Mesenteric fat pad (tissue), 1 donor: ENCODE data around the gene EYS. TPM values are rescaled to one million over a fixed set of nuclear protein-coding genes. Genes with fewer than 3 reads are reported as not detected.

Experiments
- DNase-seq: peaks from one replicate; pipeline ENCODE4 v3.0.0-alpha.2; 2020; ENCODE audit warnings: low spot score
- total RNA-seq: library from RNA; stranded (reverse); fragmentation: NEBNext Ultra II Directional; extraction: Animal tissue kit (Norgen Biotek cat#: 25700); gene quantifications from one replicate; pipeline ENCODE4 v1.2.1, GENCODE V29; 2021
- donor health status: DM: yes; HTN: yes; CAD: no.

EYS gene
- total RNA-seq, 1 donor from 2014 or later: 0.48 TPM

DNA sequence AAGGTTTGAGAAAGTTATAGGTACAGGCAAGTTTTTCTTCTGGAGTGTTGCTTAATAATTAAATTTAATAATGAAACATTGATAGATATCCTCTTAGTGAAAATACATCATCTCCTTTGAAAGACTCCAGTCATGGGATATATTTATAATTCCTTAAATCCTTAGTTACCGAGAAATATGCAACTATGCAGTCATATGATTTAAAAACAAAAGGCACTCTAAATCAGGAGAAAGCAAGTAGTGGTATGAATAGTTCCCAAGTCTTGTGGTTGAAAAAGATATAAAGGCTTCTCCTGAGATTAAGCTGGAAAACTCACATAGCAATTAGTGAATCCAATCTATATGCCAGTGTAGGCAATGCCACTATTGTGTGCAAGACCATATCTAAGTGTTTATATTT, 475.4 kb downstream of the EYS start:
- no peak for DNase-seq

DNA sequence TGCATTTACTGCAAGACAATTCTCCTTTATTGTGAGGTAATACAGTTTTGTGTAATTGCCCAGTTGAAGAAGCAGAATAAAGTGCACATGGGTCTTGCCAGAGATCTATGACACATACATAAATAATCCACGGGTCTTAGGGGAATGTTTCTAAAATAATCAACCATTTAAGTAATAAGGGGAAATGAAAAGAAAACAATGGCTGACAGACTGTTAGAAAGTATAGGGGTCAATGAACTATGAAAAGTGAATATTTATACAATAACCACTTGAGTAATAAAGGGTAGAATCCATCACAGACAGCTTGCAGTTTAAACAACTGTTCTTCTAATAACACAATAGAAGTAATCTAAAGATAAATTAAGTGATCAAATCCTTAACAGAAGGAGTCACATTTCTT, 477.2 kb downstream of the EYS start:
- DNase-seq: no peak

DNA sequence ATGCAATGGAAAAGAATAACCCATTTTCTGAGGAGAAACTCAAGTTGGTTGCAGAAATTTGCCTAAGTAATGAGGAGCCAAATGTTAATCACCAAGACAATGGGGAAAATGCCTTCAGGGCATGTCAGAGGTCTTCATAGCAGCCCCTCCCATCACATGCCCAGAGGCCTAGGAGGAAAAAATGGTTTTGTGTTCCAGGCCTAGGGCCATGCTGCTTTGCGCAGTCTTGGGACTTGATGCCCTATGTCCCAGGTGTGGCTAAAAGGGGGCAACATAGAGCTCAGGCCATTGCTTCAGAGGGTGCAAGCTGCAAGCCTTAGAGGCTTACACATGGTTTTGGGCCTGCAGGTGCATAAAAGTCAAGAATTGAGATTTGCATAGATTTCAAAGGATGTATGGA, 485.9 kb downstream of the EYS start:
- DNase-seq: no peak

DNA sequence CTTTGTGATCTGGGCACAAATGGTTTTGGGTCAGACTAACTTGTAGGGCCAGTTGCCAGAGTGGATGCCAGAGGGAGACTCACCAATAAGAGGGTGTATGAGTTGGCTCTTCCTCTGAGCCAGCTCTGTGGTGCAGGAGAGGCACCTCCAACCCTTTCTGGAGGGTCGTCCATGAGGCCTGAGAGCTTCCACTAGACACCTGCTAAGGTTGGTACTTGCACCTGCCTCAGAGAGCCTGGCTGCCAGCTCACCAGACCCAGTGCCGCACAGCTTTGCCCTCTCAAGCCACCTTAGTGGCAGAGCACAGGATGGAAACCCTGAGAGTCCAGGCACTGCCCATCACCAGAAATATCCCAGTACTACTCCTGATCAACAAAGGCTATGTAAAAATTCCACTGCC, 504.3 kb downstream of the EYS start:
- no peak for DNase-seq

DNA sequence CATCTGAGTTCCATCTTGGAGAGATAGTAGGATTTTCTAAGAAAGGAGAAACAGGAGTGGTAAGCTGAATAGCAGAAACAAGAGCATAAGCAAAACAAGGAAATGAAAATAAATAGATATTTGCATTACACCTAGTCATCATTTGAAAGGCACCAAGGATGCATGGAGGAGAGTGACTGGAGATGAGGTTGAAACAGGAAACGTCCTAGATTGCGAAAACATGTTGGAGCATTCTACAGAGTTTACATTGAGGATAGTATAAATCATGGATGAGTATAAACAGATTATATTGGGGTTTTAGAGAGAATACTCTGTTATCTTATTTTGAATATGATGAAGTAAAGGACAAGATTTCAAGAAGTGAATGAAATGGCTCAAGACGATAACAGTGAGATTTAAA, 507.3 kb downstream of the EYS start:
- DNase-seq: no peak

DNA sequence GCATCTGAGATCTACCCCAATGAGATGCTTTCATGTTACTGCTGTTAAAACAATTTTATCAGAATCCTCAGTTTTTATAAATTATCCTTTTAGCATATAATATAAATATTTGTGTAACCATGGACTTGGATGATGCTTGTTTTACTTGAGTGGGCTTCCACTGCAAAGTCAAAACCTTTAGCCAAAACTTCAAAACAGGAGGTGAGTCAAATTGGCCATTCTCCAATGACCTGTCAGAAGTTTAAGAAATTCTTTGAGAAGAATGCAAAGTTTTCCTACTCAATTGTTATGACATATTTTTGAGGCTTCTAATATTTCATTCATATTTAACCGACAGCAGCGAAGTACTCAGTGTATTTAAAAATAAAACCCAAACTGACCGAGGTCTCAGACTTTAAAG, 507.9 kb downstream of the EYS start:
- no peak for DNase-seq

DNA sequence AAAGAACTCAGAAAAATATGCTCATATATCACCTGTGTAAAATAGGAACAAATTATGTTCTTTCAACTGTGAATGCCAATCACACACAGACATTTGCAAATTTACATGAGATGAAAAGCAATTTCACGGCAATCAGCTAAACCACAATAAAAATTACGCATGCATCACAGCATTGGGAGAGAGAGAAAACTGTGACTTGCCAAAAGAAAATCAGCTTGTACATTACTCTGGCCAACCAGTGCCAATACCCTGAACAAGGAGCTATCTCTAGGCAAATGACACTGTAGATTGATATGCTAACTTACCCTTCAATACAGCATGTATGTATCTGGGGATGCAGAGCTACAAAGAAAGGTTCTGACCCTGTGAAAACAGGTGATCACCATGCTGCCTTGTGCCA, 515.6 kb downstream of the EYS start:
- DNase-seq: no peak

DNA sequence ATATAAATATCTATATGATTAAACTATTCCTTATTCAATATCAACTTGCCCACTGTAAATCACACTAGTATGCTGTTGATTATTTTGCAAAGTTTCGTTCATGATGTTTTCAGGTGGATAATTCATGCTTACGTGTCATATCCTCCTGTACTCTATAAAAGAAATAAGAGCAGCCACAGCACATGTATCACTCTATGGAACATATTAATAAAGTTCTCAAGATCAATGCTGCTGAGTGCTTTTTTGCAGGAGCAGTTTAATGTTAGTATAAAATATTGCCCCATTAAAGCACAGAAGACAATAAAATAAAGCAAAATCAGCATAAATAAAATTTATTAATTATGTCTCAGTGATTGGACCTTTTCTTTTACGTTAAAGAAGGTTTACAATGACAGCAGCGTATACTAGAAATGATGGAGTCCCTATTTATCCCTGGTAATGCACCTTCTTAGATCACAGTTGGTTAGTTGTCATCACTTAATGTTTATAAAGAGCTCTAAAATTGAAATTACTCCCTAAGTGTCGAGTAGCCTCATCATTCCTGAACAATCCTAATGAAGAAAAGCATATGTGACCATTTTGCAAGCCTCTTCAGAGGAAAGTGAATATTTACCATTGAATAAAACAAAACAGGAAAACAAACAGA, 517.7 kb downstream of the EYS start:
- no peak for DNase-seq

DNA sequence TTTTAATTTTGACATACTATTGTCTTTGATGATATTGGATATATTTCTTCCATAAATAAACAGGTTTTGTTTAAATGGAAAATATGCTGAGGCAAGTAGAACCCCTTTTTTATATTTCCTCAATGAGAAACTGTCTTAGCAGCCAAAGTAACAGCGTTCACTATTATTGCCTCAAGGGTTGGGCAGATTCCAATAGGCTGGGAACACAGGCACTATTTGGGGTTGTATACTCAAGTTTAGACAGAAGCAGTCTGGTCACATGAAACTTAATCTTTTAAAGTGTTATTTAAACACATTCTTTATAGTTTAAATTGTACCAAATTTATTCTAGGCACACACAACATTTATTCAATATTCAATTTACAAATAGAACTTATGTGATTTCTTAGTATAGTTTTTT, 520.2 kb downstream of the EYS start:
- DNase-seq: no peak

DNA sequence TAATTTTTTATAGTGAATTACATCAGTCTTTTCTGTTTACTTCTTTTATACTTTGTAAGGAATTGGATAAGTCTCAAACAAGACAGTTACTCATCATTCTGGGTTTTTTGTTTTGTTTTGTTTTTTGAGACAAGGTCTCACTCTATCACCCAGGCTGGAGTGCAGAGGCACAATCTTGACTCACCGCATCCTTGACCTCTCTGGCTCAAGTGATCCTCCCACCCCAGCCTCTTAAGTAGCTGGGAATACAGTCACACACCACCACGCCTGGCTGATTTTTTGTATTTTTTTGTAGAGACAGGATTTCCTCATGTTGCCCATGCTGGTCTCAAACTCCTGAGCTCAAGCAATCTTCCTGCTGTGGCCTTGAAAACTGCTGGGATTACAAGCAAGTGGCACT, 524.3 kb downstream of the EYS start:
- no peak for DNase-seq

DNA sequence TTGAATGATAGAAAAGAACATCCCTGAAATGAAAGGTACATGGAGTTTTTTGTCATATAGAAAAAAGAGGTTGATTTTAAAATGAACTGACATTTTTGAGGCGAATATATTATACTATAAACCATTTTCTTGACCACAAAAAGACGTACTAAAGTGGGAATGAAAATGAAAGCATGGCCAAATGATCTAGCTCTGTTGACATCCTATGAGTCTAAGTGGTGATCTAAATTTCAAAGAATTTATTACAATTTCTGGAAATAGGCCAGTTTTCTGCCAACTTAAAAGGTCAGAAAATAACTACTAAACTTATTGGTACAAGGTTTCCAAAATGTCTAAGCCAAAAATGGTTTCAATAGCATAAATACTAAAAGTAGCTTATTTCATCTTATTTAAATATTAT, 536.8 kb downstream of the EYS start:
- no peak for DNase-seq

DNA sequence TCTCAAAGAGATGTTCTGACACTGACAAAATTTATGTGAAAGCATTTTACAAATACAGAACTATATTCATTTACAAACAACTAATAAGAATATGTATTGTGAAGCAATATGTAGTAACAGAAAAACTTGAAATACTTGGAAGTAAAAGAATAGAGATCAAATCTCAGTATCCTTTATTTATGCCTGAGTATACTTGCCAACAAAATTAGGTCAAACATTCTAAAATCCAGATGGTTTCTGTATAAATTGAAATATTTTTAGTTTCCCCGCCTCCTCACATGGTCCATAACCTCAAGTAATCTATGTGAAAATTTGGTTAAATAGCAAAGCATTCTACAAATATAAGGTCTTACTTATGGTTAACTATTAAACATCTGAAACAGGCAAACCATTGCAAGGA, 545.4 kb downstream of the EYS start:
- no peak for DNase-seq

DNA sequence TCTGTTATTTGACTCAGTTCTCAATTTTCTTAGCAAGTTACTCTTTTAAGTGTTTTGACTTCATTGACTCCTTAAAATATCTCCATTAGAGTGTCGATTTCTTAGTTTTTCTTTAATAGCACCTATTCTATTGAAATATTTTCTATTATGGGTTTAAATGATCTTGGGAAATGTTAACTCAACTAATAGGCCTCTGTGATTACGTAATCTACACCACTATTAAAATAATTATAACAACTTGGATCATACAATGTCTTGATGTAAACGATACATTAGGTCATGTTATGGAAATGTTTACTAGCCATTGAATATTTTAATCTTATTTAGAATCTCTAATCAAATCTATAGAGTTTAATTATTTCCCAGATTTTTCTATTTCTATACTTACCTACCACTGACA, 550.0 kb downstream of the EYS start:
- no peak for DNase-seq

DNA sequence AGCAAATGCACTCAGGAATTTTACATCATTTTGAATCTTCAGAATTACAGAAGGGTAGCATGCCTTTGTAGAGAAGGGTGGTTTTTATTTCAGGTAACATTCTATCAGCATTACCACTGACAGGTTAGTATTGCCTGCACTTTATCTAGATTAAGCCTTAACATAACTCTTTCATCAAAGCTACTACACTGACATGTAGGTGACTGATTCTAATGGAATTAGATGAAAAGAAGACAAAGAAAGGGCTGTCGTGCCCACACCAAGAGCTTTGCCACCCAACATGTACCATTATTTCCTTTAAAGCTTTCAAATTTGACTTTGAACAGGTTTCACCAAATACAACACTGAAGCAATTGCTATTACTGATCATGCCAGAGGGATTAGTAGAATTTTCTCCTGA, 551.9 kb downstream of the EYS start:
- DNase-seq: no peak

DNA sequence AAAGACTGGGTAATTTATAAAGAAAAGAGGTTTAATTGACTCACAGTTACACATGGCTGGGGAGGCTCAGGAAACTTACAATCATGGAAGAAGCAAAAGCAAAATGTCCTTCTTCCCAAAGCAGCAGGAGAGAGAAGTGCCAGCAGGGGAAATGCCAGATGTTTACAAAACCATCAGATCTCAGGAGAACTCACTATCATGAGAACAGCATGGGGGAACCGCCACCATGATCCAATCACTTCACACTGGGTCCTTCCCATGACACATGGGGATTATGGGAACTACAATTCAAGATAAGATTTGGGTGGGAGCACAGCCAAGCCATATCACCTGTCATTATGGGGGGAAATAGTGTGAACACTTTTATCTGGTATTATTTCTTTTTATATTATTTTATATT, 557.2 kb downstream of the EYS start:
- no peak for DNase-seq

DNA sequence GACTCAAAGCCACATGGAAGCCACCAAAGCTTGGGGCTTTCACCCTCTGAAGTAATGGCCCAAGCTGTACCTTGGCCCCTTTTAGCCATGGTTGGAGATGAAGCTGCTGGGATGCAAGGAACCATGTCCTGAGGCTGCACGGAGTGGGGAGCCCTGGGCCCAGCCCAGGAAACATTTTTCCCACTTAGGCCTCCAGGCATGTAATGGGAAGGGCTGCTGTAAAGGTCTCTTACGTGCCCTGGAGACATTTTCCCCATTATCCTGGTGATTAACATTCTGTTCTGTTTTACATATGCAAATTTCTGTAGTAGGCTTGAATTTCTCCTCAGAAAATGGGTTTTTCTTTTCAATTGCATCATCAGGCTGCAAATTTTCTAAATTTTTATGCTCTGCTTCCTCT, 558.2 kb downstream of the EYS start:
- no peak for DNase-seq

DNA sequence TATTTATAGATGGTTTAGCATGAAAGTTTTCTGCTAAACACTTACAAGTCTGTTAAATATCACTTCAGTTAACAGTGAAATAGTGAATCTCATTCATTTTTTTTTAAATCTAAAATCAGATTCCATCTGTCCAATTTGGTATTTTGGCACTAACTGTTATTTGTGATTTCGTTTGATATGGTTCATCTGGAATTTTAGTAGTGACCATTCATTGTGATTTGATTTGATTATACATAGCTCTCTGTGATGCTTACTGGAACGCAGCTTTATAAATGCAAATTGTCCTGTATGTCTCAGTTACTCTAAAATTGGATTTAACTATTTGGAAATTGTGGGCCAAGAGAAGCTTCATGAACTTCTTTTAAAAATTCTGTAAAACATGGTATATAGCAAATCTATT, 571.5 kb downstream of the EYS start:
- DNase-seq: no peak

DNA sequence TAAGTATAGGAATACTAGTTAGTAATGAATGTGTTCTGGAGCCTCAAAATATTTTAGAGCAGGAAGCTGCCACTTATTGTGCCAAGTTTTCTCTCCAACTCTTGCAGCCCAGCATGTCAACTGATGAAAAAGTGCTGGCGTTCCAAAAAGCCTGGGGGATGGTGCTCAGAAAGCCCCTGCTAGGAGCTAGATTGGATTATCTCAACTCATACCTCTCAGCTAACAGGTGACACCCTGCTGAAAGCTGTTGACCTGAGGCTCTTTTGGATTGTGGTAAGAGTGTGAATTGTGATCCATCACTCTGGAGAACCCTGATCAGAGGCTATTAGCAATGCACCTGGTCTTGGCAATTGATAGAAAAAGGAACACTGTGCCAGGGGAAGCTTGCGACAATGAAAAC, 580.4 kb downstream of the EYS start:
- DNase-seq: no peak

DNA sequence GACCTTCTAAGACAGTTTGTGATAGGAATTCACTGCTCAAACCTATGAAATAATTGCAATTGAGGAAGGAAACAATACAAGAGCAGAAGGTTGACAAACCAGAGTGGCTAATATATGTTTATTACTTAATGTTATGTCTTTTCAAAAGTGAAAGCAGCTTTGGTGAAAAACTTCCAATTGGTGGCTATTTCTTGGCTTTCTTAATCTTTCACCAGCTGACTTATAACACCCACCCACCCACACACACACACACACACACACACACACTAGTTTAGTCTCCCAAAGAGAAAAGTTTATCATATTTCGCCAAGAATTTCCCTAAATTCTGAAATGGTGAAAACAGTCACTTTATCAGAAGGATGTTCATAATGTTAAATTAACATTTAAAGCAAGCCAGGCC, 583.5 kb downstream of the EYS start:
- DNase-seq: no peak

DNA sequence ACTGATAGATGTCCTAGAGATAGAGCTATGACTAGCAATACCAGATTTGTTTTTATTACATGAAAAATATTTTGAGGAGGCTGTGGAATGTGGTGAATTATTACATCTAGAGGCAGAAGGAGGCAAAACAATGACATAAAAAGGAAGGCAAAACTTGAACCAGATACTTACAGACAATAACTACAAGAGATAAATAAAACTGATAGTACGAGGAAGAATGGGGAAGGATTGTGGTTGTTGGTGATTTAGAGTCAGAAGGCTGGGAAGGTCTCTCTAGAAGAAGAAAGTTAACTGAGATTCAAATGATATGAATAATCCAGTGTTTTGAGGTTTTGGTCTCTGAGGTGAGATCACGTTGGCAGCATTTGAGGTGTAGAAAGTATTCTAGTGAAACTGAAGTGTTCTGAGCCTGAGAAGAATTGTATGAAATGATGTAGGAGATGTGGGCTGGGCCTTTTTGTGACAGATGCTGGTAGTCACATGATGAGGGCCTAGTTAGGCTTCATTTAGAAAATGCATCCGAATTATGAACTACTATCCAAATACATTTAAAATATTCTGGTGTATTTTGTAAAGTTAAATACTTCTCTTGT, 589.1 kb downstream of the EYS start:
- no peak for DNase-seq

DNA sequence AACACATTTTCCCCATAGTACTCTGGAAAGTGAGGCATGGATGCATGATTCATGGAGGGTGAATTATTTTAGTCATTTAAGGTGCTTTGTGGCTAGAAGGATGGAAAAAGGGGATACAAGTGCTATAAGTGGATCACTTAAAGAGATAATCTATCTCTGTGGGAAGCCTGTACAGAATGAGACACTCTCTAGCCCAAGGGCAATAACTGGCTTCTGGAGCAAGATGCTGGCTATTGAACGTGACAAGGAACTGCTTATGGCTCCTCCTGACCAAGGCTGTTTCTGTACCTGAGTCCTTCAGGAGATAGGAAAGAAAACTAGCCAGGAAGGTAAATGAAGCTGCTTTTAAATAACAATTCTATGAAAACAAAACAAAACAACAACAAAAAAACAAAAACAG, 590.7 kb downstream of the EYS start:
- no peak for DNase-seq

DNA sequence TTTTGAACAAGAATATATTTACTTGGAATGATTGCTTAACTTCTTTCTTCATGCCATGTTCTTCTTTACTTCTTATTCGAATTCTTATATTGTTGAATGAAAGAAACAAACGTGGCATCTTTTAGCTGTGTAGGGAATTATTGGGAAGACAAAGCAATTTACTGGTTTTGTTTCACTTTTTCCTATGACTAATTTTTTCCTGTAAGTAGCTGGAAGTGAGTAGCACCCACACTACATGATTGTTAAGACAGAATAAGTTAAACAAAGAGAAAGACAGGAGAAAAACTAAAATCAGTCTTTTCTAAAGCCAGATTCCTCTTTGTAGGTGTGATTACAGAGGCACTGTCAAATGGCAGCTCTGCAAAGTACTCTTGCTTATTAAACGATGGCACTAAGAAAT, 593.4 kb downstream of the EYS start:
- DNase-seq: no peak

DNA sequence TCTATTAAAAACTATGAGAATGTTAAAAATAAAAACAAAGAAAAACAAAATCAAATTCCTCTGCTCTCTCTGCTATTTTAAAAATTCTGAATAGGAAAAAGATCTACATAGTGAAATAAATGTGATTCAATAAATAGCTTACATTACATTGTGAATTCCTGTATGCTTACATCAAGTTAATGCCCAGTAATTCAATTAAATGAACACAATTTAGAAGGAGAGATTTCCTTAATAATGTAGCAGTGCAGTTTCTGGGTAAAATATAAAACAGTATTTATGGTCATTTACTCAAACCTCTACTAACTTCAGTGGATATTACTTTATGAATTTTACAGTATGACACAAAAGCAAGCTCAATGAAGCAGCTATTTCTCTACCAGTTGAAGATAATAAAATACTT, 594.6 kb downstream of the EYS start:
- DNase-seq: no peak

DNA sequence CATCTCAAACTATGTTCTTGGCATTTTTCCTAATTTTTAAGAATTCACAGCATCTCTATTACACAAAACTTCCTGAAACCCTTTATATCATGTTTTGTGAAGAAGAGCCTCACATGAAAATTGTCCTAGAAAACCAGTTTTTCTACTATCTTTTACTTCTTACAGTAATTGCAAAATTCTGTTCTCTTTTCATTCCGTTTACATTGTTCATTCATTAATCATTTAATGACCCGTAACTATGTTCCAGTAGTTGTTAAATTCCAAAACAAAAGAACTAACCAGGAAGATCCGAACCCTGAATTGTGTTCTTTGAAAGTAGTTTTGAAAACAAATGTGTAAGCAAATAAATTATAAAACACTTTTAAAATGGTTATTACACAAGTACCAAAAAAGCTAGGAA, 597.0 kb downstream of the EYS start:
- no peak for DNase-seq
